Fibroblast of mammary gland (primary cell): ENCODE results near the gene KRTAP9-7.

Experiments used
- DNase-seq: peaks from one replicate; pipeline ENCODE4 v3.0.0-alpha.2; 2010; ENCODE audit warnings: low read depth
- H3K4me3 ChIP-seq: 2 replicates; pipeline ENCODE4 v1.5.1; 2011; ENCODE audit warnings: low read depth, mild to moderate bottlenecking, low read length, moderate library complexity; ENCODE audit not compliant: control insufficient read depth
- CTCF ChIP-seq: conservative IDR thresholded peaks from 2 replicates; pipeline ENCODE4 v1.5.1; 2011; ENCODE audit warnings: low read depth, low read length, inconsistent platforms; ENCODE audit not compliant: control insufficient read depth, insufficient read depth

Gene KRTAP9-7

GRCh38 chr17:41324180-41325075 lies 48.9 kb downstream of the KRTAP9-7 start:
- DNase-seq: peak; percentile 8
- H3K4me3 ChIP-seq: no peak overlapping the region
- TF ChIP-seq CTCF: peak; percentile 14

- DNase-seq: no peak
- TF ChIP-seq CTCF: no peak
- no peak overlapping the region for H3K4me3 ChIP-seq
Measured at GRCh38 chr17:41325126-41325525, 49.6 kb downstream of the KRTAP9-7 start.

GRCh38 chr17:41325611-41326010 lies 50.1 kb downstream of the KRTAP9-7 start:
- no peak overlapping the region for H3K4me3 ChIP-seq
- DNase-seq: no peak
- no peak for TF ChIP-seq CTCF
